Caco-2 (cell line): ENCODE data around the gene ZNF141. TPM values are rescaled to one million over a fixed set of nuclear protein-coding genes. Genes with fewer than 3 reads are reported as not detected.

Source experiments
- Bru-seq: library from RNA; stranded (reverse); fragments of 400-500 nt; gene quantifications from one replicate; lab custom pipeline; 2021; lab: Mats Ljungman, UMichigan
- BruChase-seq, 2 experiments: library from RNA; stranded (reverse); fragments of 400-500 nt; gene quantifications; one replicate each; lab custom pipeline; 2021; lab: Mats Ljungman, UMichigan
- BruUV-seq: library from RNA; stranded (reverse); fragments of 400-500 nt; replicated peaks from 2 replicates; lab custom pipeline; 2021; lab: Mats Ljungman, UMichigan
- CTCF ChIA-PET: fragments of 300-600 bp; sonication (Branson Sonifier 250); formaldehyde crosslinking; loops from one replicate; lab custom pipeline; 2022; ENCODE audit warnings: antibody characterized with exemption; lab: Charles Lee
- POLR2A ChIA-PET: fragments of 300-600 bp; sonication (Branson Sonifier 250); formaldehyde crosslinking; loops from one replicate; lab custom pipeline; 2022; ENCODE audit warnings: antibody characterized with exemption; lab: Charles Lee
- DNase-seq, 2 experiments: peaks; one replicate each; pipeline versions ENCODE4 v3.0.0 to v3.0.0-alpha.2; 2020 to 2022
- H3K27me3 ChIP-seq: replicated peaks from 2 replicates; pipeline ENCODE4 v1.6.0; 2011; ENCODE audit warnings: low read length; ENCODE audit not compliant: control insufficient read depth, insufficient read depth
- H3K36me3 ChIP-seq: 2 replicates; pipeline ENCODE4 v1.5.1; 2011; ENCODE audit warnings: low read length; ENCODE audit not compliant: control insufficient read depth, insufficient read depth
- H3K4me1 ChIP-seq: fragments of 250-450 bp; sonication (Bioruptor Pico); 2 replicates; pipeline ENCODE4 v1.5.1; 2020; ENCODE audit warnings: mild to moderate bottlenecking
- H3K4me3 ChIP-seq: 2 replicates; pipeline ENCODE4 v1.5.1; 2011; ENCODE audit warnings: low read depth, mild to moderate bottlenecking, control low read depth, low read length
- H3K9me3 ChIP-seq: fragments of 250-450 bp; sonication (Bioruptor Pico); 2 replicates; pipeline ENCODE4 v1.5.1; 2020; ENCODE audit warnings: mild to moderate bottlenecking, moderate library complexity
- H3K27ac Mint-ChIP-seq: one replicate; pipeline ENCODE4 v1.8.0; 2022; ENCODE audit warnings: mixed read lengths; ENCODE audit not compliant: unreplicated experiment
- H3K27me3 Mint-ChIP-seq: one replicate; pipeline ENCODE4 v1.8.0; 2022; ENCODE audit warnings: mixed read lengths; ENCODE audit not compliant: insufficient read depth, unreplicated experiment
- H3K36me3 Mint-ChIP-seq: one replicate; pipeline ENCODE4 v1.8.0; 2022; ENCODE audit warnings: mild to moderate bottlenecking, mixed read lengths; ENCODE audit not compliant: insufficient read depth, unreplicated experiment
- H3K4me1 Mint-ChIP-seq: one replicate; pipeline ENCODE4 v1.8.0; 2022; ENCODE audit warnings: low read depth, mixed read lengths; ENCODE audit not compliant: unreplicated experiment
- H3K4me3 Mint-ChIP-seq: one replicate; pipeline ENCODE4 v1.8.0; 2022; ENCODE audit warnings: mild to moderate bottlenecking, moderate library complexity, mixed read lengths; ENCODE audit not compliant: unreplicated experiment
- H3K9me3 Mint-ChIP-seq: one replicate; pipeline ENCODE4 v1.8.0; 2022; ENCODE audit warnings: mixed read lengths; ENCODE audit not compliant: unreplicated experiment
- intact Hi-C: fragments of 100-400 bp; cut with micrococcal nuclease; formaldehyde crosslinking; loops from one replicate; pipeline ENCODE4 v1.10.0; 2022; ENCODE audit not compliant: unreplicated experiment
- long read RNA-seq: library from polyadenylated mRNA; stranded (forward); transcript quantifications from one replicate; pipeline ENCODE4 v2.0.0, GENCODE V29; 2022
- total RNA-seq: library from RNA; stranded (reverse); gene quantifications from 2 replicates; pipeline ENCODE4 v1.2.3, GENCODE V29; 2022
- TF ChIP-seq, protein P1 (sequence below), 2 experiments: fragments of 200-600 bp in 1 of 2; IDR thresholded peaks; 1 replicate in 1 of 2; 2 replicates in 1 of 2; pipeline versions ENCODE4 v1.5.1 to v1.8.0; 2011 to 2022; ENCODE audit warnings: antibody characterized with exemption in 1 of 2, control low read depth in 1 of 2, inconsistent platforms in 1 of 2, low read depth in 1 of 2, low read length in 1 of 2, mild to moderate bottlenecking in 1 of 2, moderate library complexity in 1 of 2; ENCODE audit not compliant: insufficient read depth in 1 of 2, severe bottlenecking in 1 of 2, unreplicated experiment in 1 of 2

The ZNF141 gene
- 28.4 and 32.5 TPM in 2 replicates for total RNA-seq
- Bru-seq, nascent RNA: percentile 88 among the genes with signal in this experiment
- percentile 89 among the genes with signal in this experiment for BruChase-seq, experiment 1, labeled RNA remaining after a 2-hour chase
- BruChase-seq, experiment 2, labeled RNA remaining after a 6-hour chase: percentile 81 among the genes with signal in this experiment
- long read RNA-seq, partial matches to known transcripts: 0 of 8 reads
- long read RNA-seq, other reads (novel, unspliced or antisense): 4 of 8 reads

DNA sequence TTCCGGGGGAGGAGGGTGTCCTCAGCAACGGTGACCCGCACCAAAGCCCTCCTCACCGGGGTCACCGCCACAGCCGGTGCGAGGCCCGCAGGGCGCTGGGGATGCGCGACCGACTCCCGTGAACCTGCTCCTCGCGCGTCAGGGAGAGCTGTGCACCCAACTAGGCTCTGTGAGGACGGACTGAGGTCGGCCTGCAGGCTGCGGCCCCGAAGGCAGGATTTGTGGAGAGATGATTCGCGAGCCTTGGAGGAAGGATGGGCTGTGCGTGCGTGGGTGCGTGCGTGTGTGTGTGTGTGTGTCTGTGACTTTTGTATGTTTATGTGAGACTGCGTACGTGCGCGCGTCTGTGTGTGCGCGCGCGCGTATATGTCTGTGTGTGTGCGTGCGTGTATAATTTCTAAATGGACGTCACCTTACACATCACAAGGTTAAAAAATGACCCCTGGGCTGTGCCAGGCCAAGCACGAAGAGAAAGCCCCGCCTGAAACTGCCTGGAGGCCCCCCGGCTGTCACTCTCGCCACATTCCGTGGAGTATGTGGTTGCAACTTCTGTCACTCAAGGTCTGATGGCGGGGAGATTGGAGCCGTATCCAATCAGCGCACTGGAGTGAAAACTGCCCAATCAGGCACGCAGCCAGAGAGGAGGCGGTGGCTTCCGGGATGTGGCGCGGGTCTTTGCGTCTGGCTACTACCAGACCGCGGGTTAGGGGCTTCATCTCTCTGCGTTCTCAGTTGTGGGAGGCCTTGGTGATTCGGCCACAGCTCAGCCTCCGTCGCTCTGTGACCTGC lies at the start of gene ZNF141:
Gene ZNF141, plus strand, starts transcription at position 672 of the 789 bp plus-strand sequence. CDS start 170 bp downstream, outside the sequence.
- TF ChIP-seq, protein P1, sequence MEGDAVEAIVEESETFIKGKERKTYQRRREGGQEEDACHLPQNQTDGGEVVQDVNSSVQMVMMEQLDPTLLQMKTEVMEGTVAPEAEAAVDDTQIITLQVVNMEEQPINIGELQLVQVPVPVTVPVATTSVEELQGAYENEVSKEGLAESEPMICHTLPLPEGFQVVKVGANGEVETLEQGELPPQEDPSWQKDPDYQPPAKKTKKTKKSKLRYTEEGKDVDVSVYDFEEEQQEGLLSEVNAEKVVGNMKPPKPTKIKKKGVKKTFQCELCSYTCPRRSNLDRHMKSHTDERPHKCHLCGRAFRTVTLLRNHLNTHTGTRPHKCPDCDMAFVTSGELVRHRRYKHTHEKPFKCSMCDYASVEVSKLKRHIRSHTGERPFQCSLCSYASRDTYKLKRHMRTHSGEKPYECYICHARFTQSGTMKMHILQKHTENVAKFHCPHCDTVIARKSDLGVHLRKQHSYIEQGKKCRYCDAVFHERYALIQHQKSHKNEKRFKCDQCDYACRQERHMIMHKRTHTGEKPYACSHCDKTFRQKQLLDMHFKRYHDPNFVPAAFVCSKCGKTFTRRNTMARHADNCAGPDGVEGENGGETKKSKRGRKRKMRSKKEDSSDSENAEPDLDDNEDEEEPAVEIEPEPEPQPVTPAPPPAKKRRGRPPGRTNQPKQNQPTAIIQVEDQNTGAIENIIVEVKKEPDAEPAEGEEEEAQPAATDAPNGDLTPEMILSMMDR (IDR thresholded peaks at IDR 0.05; ENCODE audit: insufficient read depth in 1 of 2, low read depth in 1 of 2, low read length in 1 of 2, severe bottlenecking in 1 of 2, unreplicated experiment in 1 of 2): no peak

DNA sequence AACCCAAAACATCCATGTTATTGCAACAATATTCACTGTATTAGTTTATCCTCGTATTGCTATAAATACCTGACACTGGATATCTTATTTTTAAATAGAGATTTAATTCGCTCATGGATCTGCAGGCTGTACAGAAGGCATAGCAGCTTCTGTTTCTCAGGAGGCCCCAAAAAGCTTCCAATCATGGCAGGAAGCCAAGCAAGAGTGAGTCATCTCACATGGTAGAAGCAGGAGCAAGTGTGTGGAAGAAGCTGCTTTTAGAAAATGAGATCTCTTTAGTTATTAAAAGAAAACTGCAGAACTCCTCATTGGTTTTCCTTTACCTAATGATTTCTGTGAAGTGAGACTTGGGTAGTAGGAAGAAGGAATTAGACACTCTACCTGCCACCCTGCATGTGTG lies 48.7 kb upstream of the ZNF141 start:
- 0 out of 2 replicates have a peak, but pooled peaks cover 7% of the 10 kb centered on the region for H3K9me3 ChIP-seq
- H3K4me1 ChIP-seq: no peaks in the 10 kb centered on the region
- CTCF ChIA-PET: no interaction called here
- intact Hi-C loops: no loop called here
- H3K27me3 Mint-ChIP-seq: no peaks in the 10 kb centered on the region
- H3K27me3 ChIP-seq: no peaks in the 10 kb centered on the region
- BruUV-seq: no TSS peak
- no peak for DNase-seq
- H3K9me3 Mint-ChIP-seq: peaks cover 10% of the 10 kb centered on the region
- H3K36me3 Mint-ChIP-seq: no peaks in the 10 kb centered on the region
- POLR2A ChIA-PET: no interaction called here
- no peak overlapping the region for H3K4me3 Mint-ChIP-seq
- TF ChIP-seq, protein P1 (IDR thresholded peaks at IDR 0.05; ENCODE audit: insufficient read depth in 1 of 2, low read depth in 1 of 2, low read length in 1 of 2, severe bottlenecking in 1 of 2, unreplicated experiment in 1 of 2): no peak
- no peak overlapping the region for H3K27ac Mint-ChIP-seq
- H3K36me3 ChIP-seq: no peaks in the 10 kb centered on the region
- no peak overlapping the region for H3K4me3 ChIP-seq
- no peaks in the 10 kb centered on the region for H3K4me1 Mint-ChIP-seq

More for the DNA sequence above, at the start of gene ZNF141:
- peak within 1 kb of the TSS; percentile 96 for H3K27ac Mint-ChIP-seq
- Histone ChIP-seq H3K4me3 (peak within 1 kb of the TSS; percentile 97), H3K9me3 (0 out of 2 replicates have a peak, but pooled peaks cover 14% of the 10 kb centered on the region), H3K4me1 (0 out of 2 replicates have a peak, but pooled peaks cover 4% of the 10 kb centered on the region), H3K27me3 (no peaks in the 10 kb centered on the region), H3K36me3 (peaks cover 4% of the 10 kb centered on the region)
- H3K36me3 Mint-ChIP-seq: peaks cover 52% of the 10 kb centered on the region
- POLR2A ChIA-PET: interaction anchor here (0.6 to 0.7 kb wide), 2 partner anchors 144 to 160 kb away, joined by 3 to 7 read pairs; no protein-coding TSS in a partner anchor
- peaks cover 9% of the 10 kb centered on the region for H3K9me3 Mint-ChIP-seq
- intact Hi-C loops: loop anchor here (1.0 to 10.0 kb wide), 2 partner anchors 137 to 213 kb away; partner anchors contain the start of gene ZNF718
- CTCF ChIA-PET: no interaction called here
- peak within 1 kb of the TSS; percentile 84 for H3K4me3 Mint-ChIP-seq
- BruUV-seq: no TSS peak
- peak; percentile 95 to 97 for DNase-seq
- H3K4me1 Mint-ChIP-seq: no peaks in the 10 kb centered on the region
- H3K27me3 Mint-ChIP-seq: no peaks in the 10 kb centered on the region

DNA sequence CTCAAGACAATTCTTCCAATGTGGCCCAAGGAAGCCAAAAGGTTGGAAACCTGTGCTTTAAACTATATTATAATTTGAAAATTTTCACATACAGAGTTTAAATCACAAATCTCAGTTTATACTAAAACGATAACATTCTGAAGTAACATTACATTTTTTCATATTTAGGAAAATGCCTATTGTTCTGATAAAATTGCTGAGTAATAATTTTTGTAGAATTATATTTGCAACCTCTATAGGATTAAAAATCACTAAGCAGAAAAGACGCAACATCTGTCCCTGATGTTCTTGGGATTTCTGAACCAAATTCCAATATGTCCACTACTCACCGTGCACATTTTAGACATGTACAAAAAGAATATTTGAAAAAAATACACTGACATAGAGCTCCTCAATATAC lies 42.9 kb upstream of the ZNF141 start:
- H3K4me1 Mint-ChIP-seq: no peaks in the 10 kb centered on the region
- no peaks in the 10 kb centered on the region for H3K9me3 Mint-ChIP-seq
- H3K27ac Mint-ChIP-seq: no peak overlapping the region
- H3K4me3 ChIP-seq: no peak overlapping the region
- H3K36me3 Mint-ChIP-seq: no peaks in the 10 kb centered on the region
- H3K4me1 ChIP-seq: no peaks in the 10 kb centered on the region
- no peaks in the 10 kb centered on the region for H3K36me3 ChIP-seq
- ChIA-PET CTCF (no interaction called here), POLR2A (no interaction called here)
- TF ChIP-seq, protein P1 (IDR thresholded peaks at IDR 0.05; ENCODE audit: insufficient read depth in 1 of 2, low read depth in 1 of 2, low read length in 1 of 2, severe bottlenecking in 1 of 2, unreplicated experiment in 1 of 2): no peak
- intact Hi-C loops: no loop called here
- H3K27me3 Mint-ChIP-seq: no peaks in the 10 kb centered on the region
- DNase-seq: no peak
- H3K9me3 ChIP-seq: 0 out of 2 replicates have a peak, but pooled peaks cover 7% of the 10 kb centered on the region
- no TSS peak for BruUV-seq
- no peak overlapping the region for H3K4me3 Mint-ChIP-seq
- no peaks in the 10 kb centered on the region for H3K27me3 ChIP-seq
